ENCODE measurements around the gene NUP188.

NUP188 gene

DNA sequence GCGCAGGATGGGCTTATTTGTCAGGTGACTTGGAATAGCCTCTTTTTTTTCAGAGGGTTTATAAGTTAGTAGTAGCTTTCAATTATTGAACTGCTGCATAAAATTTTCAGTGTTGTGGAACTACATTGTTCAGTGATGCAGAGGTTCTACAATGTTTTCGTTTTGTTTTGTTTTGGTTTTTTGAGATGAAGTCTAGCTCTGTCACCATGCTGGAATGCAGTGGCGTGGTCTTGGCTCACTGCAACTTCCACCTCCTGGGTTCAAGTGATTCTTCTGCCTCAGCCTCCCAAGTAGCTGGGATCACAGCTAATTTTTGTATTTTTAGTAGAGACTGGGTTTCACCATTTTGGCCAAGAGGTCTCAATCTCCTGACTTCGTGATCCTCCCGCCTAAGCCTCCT, 22.0 kb downstream of the NUP188 start:
- no peak overlapping the region for H2BK5ac ChIP-seq (ENCODE audit: low read depth, low read length, poor library complexity)

DNA sequence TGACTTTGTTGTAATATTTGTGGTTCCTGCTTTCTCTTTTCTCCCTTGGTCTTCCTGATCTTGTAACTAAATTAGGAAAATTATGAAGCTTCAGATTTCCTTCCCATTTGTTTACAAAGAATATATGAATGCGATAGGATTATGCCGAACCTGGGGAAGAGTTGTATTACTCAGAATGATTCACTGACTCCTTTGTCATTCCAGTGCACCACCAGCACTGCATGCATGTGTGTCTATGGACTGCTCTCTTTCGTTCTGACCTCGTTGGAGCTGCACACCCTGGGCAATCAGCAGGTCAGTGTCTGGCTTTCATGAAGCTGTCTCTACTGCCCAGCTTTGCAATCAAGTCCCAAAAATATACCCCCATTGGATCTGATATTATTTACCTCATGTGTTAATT, 25.5 kb downstream of the NUP188 start:
- H3K9me3 ChIP-seq (ENCODE audit: insufficient read depth, low read depth, low read length) = no peaks in the 10 kb centered on the region
- no peak overlapping the region for H2BK120ac ChIP-seq (ENCODE audit: insufficient read depth, low read length, poor library complexity)
- H3K79me1 ChIP-seq (ENCODE audit: low read length) = no peaks in the 10 kb centered on the region
- H4K8ac ChIP-seq (ENCODE audit: low read depth, low read length) = no peak overlapping the region
- peaks cover 40 to 41% of the 10 kb centered on the region in 2 experiments for H3K36me3 ChIP-seq (ENCODE audit: control insufficient read depth in 1 of 2, insufficient read depth in 2 of 2, low read length in 2 of 2)
- no peak overlapping the region for H3K23ac ChIP-seq (ENCODE audit: low read length)
- H2BK12ac ChIP-seq (ENCODE audit: low read length) = no peak overlapping the region
- H3K4me3 ChIP-seq (ENCODE audit: low read depth, low read length) = no peak overlapping the region
- H4K91ac ChIP-seq (ENCODE audit: low read depth, low read length) = no peak overlapping the region
- no peak overlapping the region for H3K4me2 ChIP-seq (ENCODE audit: low read length)
- DNase-seq = no peak
- H3K4ac ChIP-seq (ENCODE audit: low read depth, low read length) = no peak overlapping the region
- H3K18ac ChIP-seq (ENCODE audit: low read length) = no peak overlapping the region
- H2AFZ ChIP-seq (ENCODE audit: insufficient read depth, low read length, poor library complexity) = no peak overlapping the region
- no peak overlapping the region for H3K27ac ChIP-seq (ENCODE audit: low read depth, low read length)
- H3K14ac ChIP-seq (ENCODE audit: low read length) = no peak overlapping the region
- no CpG with 5 or more reads among the region's 4 CpGs for WGBS (ENCODE audit: extremely low coverage, insufficient coverage, insufficient read length)
- no peak overlapping the region for H4K12ac ChIP-seq (ENCODE audit: low read depth, low read length)
- no peaks in the 10 kb centered on the region for H3K27me3 ChIP-seq (ENCODE audit: insufficient read depth, low read length)
- H2AK5ac ChIP-seq (ENCODE audit: low read length) = no peak overlapping the region
- H2BK5ac ChIP-seq (ENCODE audit: low read depth, low read length, poor library complexity) = no peak overlapping the region
- H3K4me1 ChIP-seq (ENCODE audit: control insufficient read depth in 1 of 2, insufficient read depth in 2 of 2, low read length in 2 of 2) = no peaks in the 10 kb centered on the region
- H3K79me2 ChIP-seq (ENCODE audit: control insufficient read depth, insufficient read depth, low read length, poor library complexity) = no peaks in the 10 kb centered on the region
- H3K9ac ChIP-seq (ENCODE audit: low read length) = no peak overlapping the region

More for the DNA sequence above, 22.0 kb downstream of the NUP188 start:
- Histone ChIP-seq H3K18ac (ENCODE audit: low read length) (no peak overlapping the region), H3K27me3 (ENCODE audit: insufficient read depth, low read length) (no peaks in the 10 kb centered on the region), H3K79me1 (ENCODE audit: low read length) (no peaks in the 10 kb centered on the region), H4K12ac (ENCODE audit: low read depth, low read length) (no peak overlapping the region), H4K8ac (ENCODE audit: low read depth, low read length) (no peak overlapping the region), H2BK12ac (ENCODE audit: low read length) (no peak overlapping the region), H3K4me3 (ENCODE audit: low read depth, low read length) (no peak overlapping the region), H3K9ac (ENCODE audit: low read length) (no peak overlapping the region), H3K4me1 (ENCODE audit: control insufficient read depth in 1 of 2, insufficient read depth in 2 of 2, low read length in 2 of 2) (no peaks in the 10 kb centered on the region), H3K14ac (ENCODE audit: low read length) (no peak overlapping the region), H2BK120ac (ENCODE audit: insufficient read depth, low read length, poor library complexity) (no peak overlapping the region), H4K91ac (ENCODE audit: low read depth, low read length) (no peak overlapping the region), H3K23ac (ENCODE audit: low read length) (no peak overlapping the region), H3K4me2 (ENCODE audit: low read length) (no peak overlapping the region), H3K36me3 (ENCODE audit: control insufficient read depth in 1 of 2, insufficient read depth in 2 of 2, low read length in 2 of 2) (peaks cover 23 to 25% of the 10 kb centered on the region in 2 experiments), H2AFZ (ENCODE audit: insufficient read depth, low read length, poor library complexity) (no peak overlapping the region), H2AK5ac (ENCODE audit: low read length) (no peak overlapping the region), H3K9me3 (ENCODE audit: insufficient read depth, low read depth, low read length) (no peaks in the 10 kb centered on the region), H3K79me2 (ENCODE audit: control insufficient read depth, insufficient read depth, low read length, poor library complexity) (no peaks in the 10 kb centered on the region), H3K27ac (ENCODE audit: low read depth, low read length) (no peak overlapping the region), H3K4ac (ENCODE audit: low read depth, low read length) (no peak overlapping the region)
- DNase-seq = no peak
- WGBS (ENCODE audit: extremely low coverage, insufficient coverage, insufficient read length) = no CpG with 5 or more reads among the region's 5 CpGs

DNA sequence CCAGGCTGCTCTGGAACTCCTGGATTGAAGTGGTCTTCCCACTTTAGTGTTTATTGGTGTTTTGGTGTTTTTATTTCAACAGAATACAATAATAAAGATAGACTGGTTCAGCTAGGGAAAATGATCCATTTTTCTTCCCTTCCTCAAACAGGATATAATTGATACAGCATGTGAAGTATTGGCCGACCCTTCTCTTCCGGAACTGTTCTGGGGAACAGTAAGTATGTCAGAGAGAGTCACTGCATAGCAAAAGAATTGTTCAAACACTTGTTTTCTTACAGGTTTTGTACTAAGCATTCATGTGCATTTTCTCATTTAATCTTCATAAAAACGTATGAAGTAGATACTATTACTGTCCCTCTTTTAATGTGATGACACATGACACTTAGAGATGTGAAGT, 31.6 kb downstream of the NUP188 start:
- no peaks in the 10 kb centered on the region for H3K79me1 ChIP-seq (ENCODE audit: low read length)
- H4K8ac ChIP-seq (ENCODE audit: low read depth, low read length) = no peak overlapping the region
- no peak overlapping the region for H2AK5ac ChIP-seq (ENCODE audit: low read length)
- H3K27me3 ChIP-seq (ENCODE audit: insufficient read depth, low read length) = no peaks in the 10 kb centered on the region
- no peaks in the 10 kb centered on the region for H3K4me1 ChIP-seq (ENCODE audit: control insufficient read depth in 1 of 2, insufficient read depth in 2 of 2, low read length in 2 of 2)
- H2BK12ac ChIP-seq (ENCODE audit: low read length) = no peak overlapping the region
- H3K4ac ChIP-seq (ENCODE audit: low read depth, low read length) = no peak overlapping the region
- H3K18ac ChIP-seq (ENCODE audit: low read length) = no peak overlapping the region
- WGBS (ENCODE audit: extremely low coverage, insufficient coverage, insufficient read length) = no CpG with 5 or more reads among the region's 3 CpGs
- no peak overlapping the region for H4K12ac ChIP-seq (ENCODE audit: low read depth, low read length)
- no peaks in the 10 kb centered on the region for H3K79me2 ChIP-seq (ENCODE audit: control insufficient read depth, insufficient read depth, low read length, poor library complexity)
- no peak overlapping the region for H3K9ac ChIP-seq (ENCODE audit: low read length)
- H3K9me3 ChIP-seq (ENCODE audit: insufficient read depth, low read depth, low read length) = no peaks in the 10 kb centered on the region
- H3K36me3 ChIP-seq (ENCODE audit: control insufficient read depth in 1 of 2, insufficient read depth in 2 of 2, low read length in 2 of 2) = peaks cover 43 to 62% of the 10 kb centered on the region in 2 experiments
- H3K23ac ChIP-seq (ENCODE audit: low read length) = no peak overlapping the region
- H3K14ac ChIP-seq (ENCODE audit: low read length) = no peak overlapping the region
- H2AFZ ChIP-seq (ENCODE audit: insufficient read depth, low read length, poor library complexity) = no peak overlapping the region
- DNase-seq = no peak
- no peak overlapping the region for H3K4me2 ChIP-seq (ENCODE audit: low read length)
- H3K4me3 ChIP-seq (ENCODE audit: low read depth, low read length) = no peak overlapping the region
- no peak overlapping the region for H2BK120ac ChIP-seq (ENCODE audit: insufficient read depth, low read length, poor library complexity)
- no peak overlapping the region for H2BK5ac ChIP-seq (ENCODE audit: low read depth, low read length, poor library complexity)
- H4K91ac ChIP-seq (ENCODE audit: low read depth, low read length) = no peak overlapping the region
- H3K27ac ChIP-seq (ENCODE audit: low read depth, low read length) = no peak overlapping the region

DNA sequence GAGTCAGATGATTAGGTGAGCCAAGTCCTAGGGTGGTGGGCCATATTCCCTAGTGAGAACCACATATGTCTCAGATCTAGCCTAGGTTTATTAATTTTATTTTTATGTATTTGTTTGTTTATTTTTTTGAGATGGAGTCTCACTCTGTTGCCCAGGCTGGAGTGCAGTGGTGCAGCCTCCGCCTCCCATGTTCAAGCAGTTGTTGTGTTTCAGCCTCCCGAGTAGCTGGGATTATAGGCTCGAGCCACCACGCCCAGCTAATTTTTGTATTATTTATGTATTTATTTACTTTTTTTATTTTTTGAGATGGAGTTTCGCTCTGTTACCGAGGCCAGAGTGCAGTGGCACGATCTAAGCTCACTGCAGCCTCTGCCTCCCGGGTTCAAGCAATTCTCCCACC, 36.0 kb downstream of the NUP188 start:
- H3K36me3 ChIP-seq (ENCODE audit: control insufficient read depth in 1 of 2, insufficient read depth in 2 of 2, low read length in 2 of 2) = peaks cover 30 to 60% of the 10 kb centered on the region in 2 experiments
- no peaks in the 10 kb centered on the region for H3K4me1 ChIP-seq (ENCODE audit: control insufficient read depth in 1 of 2, insufficient read depth in 2 of 2, low read length in 2 of 2)
- no peak overlapping the region for H3K23ac ChIP-seq (ENCODE audit: low read length)
- WGBS (ENCODE audit: extremely low coverage, insufficient coverage, insufficient read length) = no CpG with 5 or more reads among the region's 8 CpGs
- H2BK5ac ChIP-seq (ENCODE audit: low read depth, low read length, poor library complexity) = no peak overlapping the region
- no peak overlapping the region for H4K8ac ChIP-seq (ENCODE audit: low read depth, low read length)
- DNase-seq = no peak
- H3K14ac ChIP-seq (ENCODE audit: low read length) = no peak overlapping the region
- no peaks in the 10 kb centered on the region for H3K27me3 ChIP-seq (ENCODE audit: insufficient read depth, low read length)
- H3K18ac ChIP-seq (ENCODE audit: low read length) = no peak overlapping the region
- H2BK120ac ChIP-seq (ENCODE audit: insufficient read depth, low read length, poor library complexity) = no peak overlapping the region
- H3K79me1 ChIP-seq (ENCODE audit: low read length) = no peaks in the 10 kb centered on the region
- H4K91ac ChIP-seq (ENCODE audit: low read depth, low read length) = no peak overlapping the region
- H3K27ac ChIP-seq (ENCODE audit: low read depth, low read length) = no peak overlapping the region
- H2AFZ ChIP-seq (ENCODE audit: insufficient read depth, low read length, poor library complexity) = no peak overlapping the region
- no peak overlapping the region for H2AK5ac ChIP-seq (ENCODE audit: low read length)
- H2BK12ac ChIP-seq (ENCODE audit: low read length) = no peak overlapping the region
- H3K9ac ChIP-seq (ENCODE audit: low read length) = no peak overlapping the region
- H3K4me3 ChIP-seq (ENCODE audit: low read depth, low read length) = no peak overlapping the region
- no peaks in the 10 kb centered on the region for H3K9me3 ChIP-seq (ENCODE audit: insufficient read depth, low read depth, low read length)
- no peak overlapping the region for H3K4me2 ChIP-seq (ENCODE audit: low read length)
- H3K79me2 ChIP-seq (ENCODE audit: control insufficient read depth, insufficient read depth, low read length, poor library complexity) = no peaks in the 10 kb centered on the region
- no peak overlapping the region for H3K4ac ChIP-seq (ENCODE audit: low read depth, low read length)
- no peak overlapping the region for H4K12ac ChIP-seq (ENCODE audit: low read depth, low read length)
